Measurements from ENCODE around the gene REXO5.

REXO5 gene

GRCh38 chr16:20873331-20873730 is 67.0 kb downstream of the REXO5 start:
- DNase-seq = no peak

- DNase-seq = no peak
Measured at GRCh38 chr16:20874088-20874581, 67.8 kb downstream of the REXO5 start.

GRCh38 chr16:20875355-20875650 is 69.0 kb downstream of the REXO5 start:
- DNase-seq = no peak

GRCh38 chr16:20878682-20879147 is 72.4 kb downstream of the REXO5 start:
- DNase-seq = no peak

- DNase-seq = no peak
Measured at GRCh38 chr16:20879175-20880040, 73.1 kb downstream of the REXO5 start.

GRCh38 chr16:20880867-20881502 is 74.7 kb downstream of the REXO5 start:
- DNase-seq = no peak

- no peak for DNase-seq
Measured at GRCh38 chr16:20881503-20881878, 75.2 kb downstream of the REXO5 start.

GRCh38 chr16:20883554-20884239 is 77.4 kb downstream of the REXO5 start:
- DNase-seq = no peak

GRCh38 chr16:20884240-20884556 is 77.9 kb downstream of the REXO5 start:
- no peak for DNase-seq

- DNase-seq = no peak
Measured at GRCh38 chr16:20886320-20886719, 80.0 kb downstream of the REXO5 start.

GRCh38 chr16:20887207-20887606 is 80.9 kb downstream of the REXO5 start:
- no peak for DNase-seq

- DNase-seq = no peak
Measured at GRCh38 chr16:20889625-20890275, 83.4 kb downstream of the REXO5 start.

- DNase-seq = no peak
Measured at GRCh38 chr16:20894388-20894787, 88.1 kb downstream of the REXO5 start.

- DNase-seq = no peak
Measured at GRCh38 chr16:20897253-20897897, 91.0 kb downstream of the REXO5 start.

- DNase-seq = no peak
Measured at GRCh38 chr16:20897922-20898321, 91.6 kb downstream of the REXO5 start.

- no peak for DNase-seq
Measured at GRCh38 chr16:20899071-20899470, 92.7 kb downstream of the REXO5 start.
